GM21529 (cell line): Measurements from ENCODE around the gene ANKRD27.
"Not testable (repeated sequence)": the region's sequence is repeated elsewhere in the genome, so short reads cannot be mapped to it uniquely, and the experiment has no call there.

ENCODE experiments used
- ATAC-seq: cut with Tn5 transposase; IDR thresholded peaks from one replicate; pipeline ENCODE4 v1.9.1; 2021; ENCODE audit not compliant: unreplicated experiment

ANKRD27 gene

DNA sequence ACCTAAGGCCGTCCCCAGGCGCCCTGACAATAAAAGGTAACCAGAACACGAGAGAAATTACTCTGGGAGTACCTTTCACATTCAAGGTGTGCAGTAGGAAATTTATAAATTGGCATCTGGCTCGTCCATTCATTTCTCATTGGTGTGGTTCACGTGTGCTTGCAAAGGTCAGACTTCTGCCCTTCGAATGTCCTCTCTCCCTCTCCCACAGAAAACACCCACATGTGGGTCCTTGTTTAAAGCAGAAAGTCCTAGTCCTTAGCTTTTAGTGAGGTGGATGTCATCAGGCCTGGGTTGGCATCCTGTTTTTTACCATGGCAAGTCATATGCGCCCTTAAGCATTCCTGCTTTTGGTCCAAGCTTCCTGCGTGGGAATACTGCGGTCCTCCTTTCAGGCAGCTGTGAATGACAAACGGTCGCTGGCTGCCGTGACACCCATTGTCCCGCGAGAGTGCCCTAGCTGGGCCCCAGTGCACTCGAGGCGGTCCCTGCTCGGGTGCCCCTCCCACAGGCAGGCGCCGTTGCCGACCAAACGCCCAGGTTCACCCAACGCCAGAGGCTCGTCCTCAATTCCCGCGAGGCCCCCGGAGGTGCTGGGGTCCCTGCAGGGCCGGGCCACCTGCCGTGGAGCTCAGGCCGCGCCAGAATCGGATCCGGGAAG is 16.4 kb upstream of the ANKRD27 start, which contains the start of gene NUDT19:
Gene NUDT19 (plus strand): TSS at position 531 of the 661 bp plus-strand sequence. CDS start 140 bp downstream, outside the sequence.
- ATAC-seq = peak; percentile 93

DNA sequence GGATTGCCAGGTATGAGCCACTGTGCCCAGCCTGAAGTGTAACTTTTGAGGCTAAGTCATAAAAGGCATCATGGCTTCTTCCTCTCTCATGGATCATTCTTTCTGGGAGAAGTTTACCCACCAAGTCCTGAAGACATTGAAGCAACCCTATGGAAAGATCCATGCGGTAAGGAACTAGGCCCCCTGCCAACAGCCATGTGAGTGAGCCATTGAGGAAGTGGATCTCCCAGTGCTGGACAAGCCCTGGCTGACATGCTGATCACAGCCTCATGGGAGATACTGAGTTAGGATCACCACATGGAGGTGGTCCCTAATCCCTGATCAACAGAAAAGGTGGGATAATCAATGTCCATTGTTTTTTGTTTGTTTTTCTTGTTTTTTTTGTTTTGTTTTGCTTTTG is 13.3 kb upstream of the ANKRD27 start:
- ATAC-seq = no peak

DNA sequence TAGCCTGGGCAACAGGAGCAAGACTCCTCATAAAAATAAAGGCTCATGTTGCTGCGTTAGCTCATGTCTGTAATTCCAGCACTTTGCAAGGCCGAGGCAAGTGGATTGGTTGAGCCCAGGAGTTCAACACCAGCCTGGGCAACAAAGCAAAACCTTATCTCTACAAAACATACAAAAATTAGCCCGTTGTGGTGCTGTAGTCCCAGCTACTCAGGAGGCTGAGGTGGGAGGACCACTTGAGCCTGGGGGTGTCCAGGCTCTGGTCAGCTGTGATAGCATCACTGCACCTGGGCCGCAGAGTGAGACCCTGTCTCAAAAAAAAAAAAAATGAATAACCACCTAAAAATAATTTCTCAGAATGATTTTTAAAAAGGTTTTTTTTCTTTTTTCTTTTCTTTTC is 12.7 kb upstream of the ANKRD27 start:
- ATAC-seq = no peak

DNA sequence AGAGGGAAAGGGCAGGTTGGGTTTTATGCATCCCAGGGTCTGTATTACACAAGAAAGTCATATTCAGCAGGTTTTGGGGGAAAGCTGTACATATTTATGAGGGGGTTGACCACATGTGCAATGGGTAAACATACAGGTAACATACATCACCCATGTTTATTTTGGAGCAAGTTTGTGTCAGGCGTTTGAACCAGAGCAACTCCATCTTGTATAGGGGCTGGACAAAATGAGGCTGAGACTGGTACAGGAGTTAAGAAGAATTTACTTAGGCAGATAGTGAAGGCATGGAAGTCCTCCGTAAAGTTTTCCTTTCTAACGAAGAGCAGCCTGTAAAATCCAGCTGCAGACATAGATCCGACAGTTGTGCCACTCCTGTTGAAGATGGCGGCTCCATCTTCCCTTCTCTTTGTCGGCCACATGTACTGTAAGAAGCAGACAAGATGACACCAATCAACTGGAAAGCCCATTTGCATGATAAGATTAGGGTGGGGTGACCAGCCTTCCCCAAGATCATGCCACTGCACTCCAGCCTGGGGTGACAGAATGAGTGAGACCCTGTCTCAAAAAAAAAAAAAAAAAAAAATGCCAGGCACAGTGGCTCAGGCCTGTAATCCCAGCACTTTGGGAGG is 12.0 kb upstream of the ANKRD27 start:
- ATAC-seq = no peak

DNA sequence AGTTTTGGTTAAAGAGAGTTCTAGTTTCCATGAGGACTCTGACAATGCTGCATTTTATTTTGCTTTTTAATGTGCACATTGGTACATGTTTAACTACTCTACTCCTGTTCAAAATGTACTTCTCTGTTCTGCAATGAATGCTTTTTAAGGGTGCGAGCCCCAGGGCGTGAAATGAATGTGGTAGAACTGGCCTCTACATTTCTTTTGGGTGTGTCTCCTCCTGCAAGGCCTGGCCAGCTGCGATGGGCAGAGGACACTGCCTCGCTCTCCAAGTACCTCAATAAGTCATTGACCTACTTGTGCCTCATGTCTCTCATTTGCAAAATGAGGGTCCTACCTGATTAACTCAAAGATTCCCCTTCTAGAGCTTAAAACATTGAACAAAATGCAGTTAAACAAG is 7.3 kb upstream of the ANKRD27 start:
- ATAC-seq = no peak

DNA sequence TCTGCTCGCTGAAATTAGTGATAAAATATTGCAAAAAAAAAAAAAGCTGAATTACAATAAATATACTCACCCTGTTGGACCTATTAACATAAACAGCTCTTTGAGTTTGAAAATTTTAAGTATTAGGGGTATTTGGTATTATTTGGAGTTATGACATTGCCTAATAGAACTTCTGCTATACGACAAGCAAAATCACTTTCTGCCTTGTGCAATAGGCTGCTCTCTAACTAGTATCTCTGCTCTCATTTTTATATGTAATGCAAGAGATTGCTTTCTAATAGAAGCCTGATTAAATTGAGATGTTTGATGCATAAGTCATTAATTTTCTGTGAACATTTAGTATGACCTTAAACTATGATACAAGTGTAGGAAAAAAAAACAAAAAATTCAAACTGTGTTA is 6.0 kb upstream of the ANKRD27 start:
- ATAC-seq = no peak

DNA sequence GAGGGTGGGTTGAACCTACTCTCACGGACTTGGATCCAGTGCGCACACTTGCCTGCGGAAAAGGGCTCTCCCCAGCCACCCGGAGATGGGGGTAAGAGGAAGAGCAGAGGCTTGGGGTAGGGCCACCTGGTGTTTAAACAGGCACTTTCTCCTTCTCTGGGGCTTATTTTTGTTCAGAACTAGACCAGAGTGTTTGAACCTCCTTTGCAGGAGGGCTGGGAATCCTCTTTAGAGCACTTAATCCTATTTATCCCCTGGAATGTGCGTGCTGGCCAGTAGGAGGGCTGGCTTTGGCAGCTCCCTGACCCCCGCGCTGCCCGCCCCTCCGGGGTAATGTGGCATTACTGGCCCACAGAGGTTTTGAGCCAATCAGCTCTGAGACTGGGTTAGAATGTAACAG is 2.7 kb upstream of the ANKRD27 start:
- no peak for ATAC-seq

DNA sequence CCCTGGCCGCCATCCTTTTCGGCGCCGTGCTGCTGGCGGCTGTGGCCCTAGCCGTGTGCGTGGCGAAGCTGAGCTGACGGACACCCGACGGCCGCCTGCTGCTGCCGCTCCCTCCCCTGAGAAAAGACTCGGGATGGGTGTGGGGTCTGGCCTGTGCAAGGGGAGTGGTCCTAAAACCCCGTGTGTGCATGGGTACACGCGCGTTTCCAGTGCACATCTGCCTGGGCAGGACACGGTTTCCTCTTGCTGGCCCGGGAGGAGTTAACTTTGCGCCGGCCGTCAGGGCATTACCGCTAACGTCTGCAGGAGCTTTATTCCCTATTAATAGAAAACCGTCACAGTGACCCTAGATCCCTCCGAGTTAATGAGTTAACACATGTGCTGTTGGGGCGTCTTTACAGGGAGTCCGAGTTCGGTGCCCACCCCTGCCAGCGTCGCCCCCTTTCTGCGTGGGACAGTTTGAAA is 1.9 kb upstream of the ANKRD27 start:
- ATAC-seq = no peak

DNA sequence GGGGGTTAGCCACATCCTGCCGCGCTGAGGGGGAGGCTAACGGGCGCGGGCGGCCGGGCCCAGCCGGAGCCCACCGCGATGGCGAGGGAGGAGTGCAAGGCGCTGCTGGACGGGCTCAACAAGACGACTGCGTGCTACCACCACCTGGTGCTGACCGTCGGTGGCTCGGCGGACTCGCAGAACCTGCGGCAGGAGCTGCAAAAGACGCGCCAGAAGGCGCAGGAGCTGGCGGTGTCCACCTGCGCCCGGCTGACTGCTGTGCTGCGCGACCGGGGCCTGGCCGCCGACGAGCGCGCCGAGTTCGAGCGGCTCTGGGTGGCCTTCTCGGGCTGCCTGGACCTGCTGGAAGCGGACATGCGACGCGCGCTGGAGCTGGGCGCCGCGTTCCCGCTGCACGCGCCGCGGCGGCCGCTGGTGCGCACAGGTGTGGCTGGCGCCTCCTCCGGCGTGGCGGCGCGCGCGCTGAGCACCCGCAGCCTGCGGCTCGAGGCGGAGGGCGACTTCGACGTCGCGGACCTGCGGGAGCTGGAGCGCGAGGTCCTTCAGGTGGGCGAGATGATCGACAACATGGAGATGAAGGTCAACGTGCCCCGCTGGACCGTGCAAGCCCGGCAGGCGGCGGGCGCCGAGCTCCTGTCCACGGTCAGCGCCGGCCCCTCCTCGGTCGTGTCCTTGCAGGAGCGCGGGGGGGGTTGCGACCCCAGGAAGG is 1.4 kb upstream of the ANKRD27 start:
- no peak for ATAC-seq

DNA sequence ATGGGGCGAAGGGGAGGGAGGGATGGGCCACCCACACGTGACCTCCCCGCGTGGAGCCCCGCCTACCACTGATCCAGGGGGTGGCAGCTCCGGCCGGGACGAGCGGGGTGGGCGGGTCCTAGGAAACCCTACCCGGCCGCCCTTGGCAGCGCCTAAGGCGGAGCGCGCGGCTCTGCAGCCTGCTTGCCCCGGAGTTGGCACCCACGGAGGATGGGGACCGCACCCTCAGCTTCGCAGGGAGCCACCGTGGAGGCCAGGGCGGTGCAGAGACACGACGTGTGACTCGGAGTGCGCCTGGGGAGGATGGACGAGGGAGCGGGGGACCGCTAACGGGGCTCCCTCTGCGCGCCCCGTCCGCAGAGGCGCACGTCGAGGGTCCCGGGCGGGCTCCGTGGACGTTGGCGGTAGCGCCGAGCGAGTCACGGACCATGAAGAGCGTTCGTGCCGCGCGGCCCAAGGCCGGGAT is 773 bp upstream of the ANKRD27 start, which contains the start of gene RGS9BP:
Gene RGS9BP (plus strand): TSS at position 129 of the 466 bp plus-strand sequence. CDS start 416 bp downstream, outside the sequence.
- ATAC-seq = peak; percentile 33

DNA sequence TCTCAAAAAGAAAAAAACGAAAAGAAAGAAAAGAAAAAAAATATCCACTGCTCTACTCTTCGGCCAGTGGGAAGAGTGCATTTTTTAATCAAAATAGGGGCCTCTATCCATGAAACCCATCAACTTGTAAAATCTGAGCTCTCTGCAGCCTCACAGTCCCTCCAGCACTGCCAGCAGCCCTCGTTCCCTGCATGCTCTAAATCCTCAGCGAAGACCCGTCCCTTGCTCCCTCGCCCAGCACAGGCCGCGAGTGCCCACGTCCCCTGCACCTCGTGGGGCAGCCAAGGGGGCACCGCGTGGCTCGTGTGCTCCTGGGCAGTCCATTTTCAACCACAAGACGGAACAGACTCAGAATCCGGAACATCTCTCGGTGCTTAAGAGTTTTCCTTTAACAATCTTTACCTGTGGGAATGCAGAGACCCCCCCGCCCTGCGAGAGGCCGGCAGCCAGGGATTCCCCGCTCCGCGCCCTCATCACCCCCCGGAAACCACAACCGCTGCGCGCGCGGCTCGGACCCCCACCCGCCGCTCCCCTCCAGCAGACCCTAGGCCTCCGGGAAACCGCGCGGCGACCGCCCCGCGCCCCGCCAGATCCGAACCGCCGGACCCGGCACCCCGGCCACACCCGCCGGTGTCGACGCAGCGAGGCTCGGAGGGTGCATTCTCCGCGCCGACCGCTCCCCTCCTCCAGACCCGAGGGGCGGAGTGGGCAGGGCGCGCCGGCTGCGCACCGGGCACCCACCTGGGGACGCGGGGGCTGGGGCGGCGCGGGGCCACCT is 638 bp downstream of the ANKRD27 start:
- ATAC-seq = no peak

DNA sequence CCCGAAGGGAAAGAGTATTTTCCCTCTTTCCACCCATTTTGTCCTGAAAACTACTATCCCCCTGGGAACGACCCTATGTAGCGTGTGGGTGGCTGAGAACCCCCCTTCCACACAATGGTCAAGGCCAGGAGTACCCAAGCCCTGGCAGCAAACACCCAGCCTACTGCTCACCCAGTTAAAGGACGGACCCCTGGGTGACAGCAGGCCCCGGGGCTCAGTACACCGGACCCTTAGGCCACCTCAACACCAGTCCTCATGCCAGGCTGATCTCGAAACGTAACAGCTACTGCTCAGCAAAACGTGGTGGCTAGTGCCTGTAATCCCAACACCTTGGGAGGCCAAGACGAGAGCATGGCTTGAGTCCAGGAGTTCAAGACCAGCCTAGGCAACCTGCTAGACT is 1.4 kb downstream of the ANKRD27 start:
- no peak for ATAC-seq

DNA sequence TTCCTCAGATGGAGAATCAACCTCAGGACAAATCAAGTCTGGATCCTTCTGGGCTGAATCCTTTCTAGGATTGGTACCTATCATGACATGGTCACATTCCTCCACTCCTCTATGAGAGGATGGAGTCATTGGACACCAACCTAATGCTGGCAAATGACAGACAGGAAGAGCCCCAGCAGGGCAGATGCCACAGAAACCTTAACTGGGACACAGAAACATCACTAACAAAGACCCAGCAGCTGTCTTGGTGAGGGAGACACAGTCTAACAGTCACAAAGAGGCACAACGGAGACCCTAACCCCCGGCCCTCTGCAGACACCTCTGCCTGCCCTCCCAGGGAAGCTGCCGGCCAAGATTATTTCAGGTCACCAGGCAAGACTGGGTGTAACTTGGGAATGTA is 2.1 kb downstream of the ANKRD27 start:
- ATAC-seq = no peak

DNA sequence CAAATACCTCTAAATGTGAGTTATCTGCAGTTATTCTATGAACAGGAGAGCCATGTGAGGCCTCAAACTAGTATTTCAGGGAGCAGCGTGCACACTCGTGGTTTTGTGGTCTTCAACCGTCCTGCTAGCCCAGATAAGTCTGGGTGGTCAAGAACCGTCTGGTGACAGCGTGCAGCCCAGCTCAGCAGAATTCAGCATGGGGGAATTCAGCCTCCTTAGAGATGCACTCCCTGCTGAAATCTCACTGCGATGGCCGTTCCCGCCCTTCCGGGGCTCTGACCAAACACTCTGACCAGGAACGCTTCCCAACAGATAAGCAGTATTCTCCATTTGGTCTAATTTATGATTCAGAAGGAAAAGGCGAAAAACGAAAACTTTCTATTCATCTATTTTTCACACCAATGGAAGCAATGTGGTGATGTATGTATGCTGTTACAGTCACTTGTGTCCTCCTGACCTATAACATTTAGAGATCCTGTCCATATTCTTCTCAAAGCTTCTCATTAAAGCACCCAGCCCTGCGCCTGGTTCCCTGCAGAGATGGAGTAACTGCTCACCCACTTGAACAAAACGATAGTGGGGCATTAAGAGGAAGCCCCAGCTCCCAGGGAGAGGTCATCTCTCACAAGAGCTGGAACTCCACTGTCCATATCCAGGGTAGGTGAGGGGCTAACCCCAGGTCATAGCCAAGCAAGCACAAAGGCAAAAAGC is 2.9 kb downstream of the ANKRD27 start:
- no peak for ATAC-seq

DNA sequence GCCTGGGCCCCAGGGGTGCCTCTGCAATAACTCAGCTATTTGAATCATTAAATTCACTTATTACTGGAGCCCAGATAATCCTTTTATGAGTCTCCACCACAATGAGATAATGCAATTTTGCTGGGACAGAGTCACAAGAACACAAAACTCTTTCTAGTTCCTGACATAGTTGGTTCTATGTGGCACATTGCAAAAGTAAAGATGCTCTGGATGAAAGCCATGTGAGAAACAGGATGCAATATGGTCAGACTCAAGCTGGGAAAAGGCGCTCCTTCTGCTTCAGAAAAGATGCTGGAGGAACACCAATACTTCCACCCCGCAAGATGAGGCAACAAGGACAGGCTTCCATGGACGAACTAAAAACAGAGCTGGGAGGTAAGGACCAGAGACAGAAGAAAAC is 5.7 kb downstream of the ANKRD27 start:
- ATAC-seq = no peak

DNA sequence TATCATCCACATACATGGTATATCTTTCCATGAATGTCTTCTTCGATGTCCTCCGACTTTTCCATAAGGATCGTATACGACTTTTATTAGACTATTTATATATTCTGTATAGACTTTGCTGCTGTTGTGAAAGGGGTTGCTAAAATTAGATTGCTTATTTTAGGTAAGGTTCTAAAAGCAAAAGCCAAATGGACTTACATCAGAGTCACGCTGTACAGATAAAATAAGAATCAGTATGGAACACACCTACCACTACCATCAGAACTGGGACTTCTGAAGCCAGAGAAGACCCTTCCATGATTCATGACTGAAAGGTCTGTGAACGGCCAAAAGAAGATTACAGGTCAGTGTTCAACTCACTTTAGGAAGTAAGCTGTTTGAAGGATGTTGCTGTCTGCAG is 8.9 kb downstream of the ANKRD27 start:
- no peak for ATAC-seq

DNA sequence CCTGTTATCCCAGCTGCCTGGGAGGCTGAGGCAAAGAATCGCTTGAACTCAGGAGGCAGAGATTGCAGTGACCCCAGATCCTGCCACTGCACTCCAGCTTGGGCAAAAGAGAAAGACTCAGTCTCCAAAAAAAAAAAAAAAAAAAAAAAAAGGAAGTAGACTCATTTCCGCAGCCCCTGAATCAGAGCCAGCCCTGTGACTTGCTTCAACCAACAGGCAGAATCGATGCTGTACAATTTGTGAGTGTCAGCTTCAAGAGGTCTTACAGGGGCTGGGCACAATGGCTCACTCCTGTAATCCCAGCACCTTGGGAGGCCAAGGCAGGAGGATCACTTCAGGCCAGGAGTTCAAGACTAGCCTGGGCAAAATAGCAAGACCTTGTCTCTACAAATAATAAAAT is 12.8 kb downstream of the ANKRD27 start:
- no peak for ATAC-seq

DNA sequence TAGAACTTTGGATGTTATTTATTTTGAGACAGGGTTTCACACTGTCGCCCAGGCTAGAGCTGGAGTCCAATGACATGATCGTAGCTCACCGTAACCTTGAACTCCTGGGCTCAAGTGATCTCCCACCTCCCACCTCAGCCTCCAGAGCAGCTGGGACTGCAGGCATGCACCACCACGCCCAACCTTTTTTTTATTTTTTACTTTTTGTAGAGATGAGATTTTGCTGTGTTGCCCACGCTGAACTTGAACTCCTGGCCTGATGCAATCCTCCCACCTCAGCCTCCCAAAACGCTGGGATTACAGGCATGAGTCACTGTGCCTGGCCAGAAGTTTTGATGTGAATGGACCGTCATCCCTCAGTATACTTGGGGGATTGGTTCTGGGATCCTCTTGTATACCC is 13.7 kb downstream of the ANKRD27 start:
- no peak for ATAC-seq

DNA sequence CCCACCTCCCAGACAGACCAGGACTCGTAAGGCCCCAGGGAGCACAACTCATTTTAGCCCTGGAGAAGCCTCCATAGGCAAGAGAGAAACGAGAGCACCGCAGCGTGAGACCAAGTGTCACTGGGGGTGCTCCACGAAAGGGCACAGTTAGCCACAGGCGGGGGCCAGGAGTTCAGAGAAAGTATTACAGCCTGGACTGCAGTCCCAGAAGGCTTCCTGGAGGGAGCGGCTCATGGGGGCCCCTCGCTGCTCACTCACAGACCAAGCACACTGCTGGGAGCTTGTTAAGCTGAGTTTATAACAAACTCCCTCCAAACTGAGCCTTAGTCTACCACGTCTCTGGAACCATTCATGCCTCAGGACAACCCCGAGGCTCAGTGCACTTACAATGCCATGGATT is 16.5 kb downstream of the ANKRD27 start:
- ATAC-seq = no peak

DNA sequence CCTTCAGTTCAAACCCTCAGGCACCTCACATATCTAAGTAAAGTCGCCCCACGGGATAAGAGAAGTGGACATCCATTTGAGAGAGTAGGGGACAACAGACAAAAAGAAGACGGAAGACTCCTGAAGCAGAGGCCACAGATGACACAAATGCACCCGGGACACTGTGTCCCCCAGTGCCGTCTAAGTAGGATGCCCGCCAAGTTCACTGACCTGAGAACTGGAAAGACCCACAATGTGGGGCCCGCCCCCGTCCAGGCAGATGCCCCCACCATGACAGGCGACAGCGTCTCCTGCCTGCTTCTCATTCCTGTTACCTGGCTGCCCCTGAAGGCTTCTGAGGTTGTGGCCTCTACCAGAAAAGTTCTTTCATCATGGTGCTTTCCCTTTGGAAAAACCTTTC is 16.9 kb downstream of the ANKRD27 start:
- no peak for ATAC-seq

DNA sequence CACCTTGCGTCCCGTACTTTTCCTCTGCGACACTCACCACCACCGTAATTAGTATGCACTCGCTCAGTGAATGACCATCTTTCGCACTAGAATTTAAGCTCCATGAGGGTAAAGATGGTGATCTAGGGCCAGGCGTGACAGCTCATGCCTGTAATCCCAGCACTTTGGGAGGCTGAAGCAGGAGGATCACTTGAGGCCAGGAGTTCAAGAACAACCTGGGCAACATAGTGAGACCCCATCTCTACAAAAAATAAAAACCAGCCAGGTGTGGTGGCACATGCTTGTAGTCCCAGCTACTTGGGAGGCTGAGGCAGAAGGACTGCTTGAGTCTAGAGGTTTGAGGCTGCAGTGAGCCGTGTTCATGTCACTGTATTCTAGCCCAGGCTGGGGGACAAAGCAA is 18.6 kb downstream of the ANKRD27 start:
- not testable (repeated sequence) for ATAC-seq
